Mesodermal cell (in vitro differentiated cells): Measurements from ENCODE around the gene CLIP1.
"Not testable (repeated sequence)": the region's sequence is repeated elsewhere in the genome, so short reads cannot be mapped to it uniquely, and the experiment has no call there.

Experiments used
- H3K27ac ChIP-seq: 2 replicates; pipeline ENCODE4 v1.7.0; 2013; ENCODE audit warnings: mild to moderate bottlenecking, low read depth, low read length, moderate library complexity; ENCODE audit not compliant: severe bottlenecking
- H3K36me3 ChIP-seq: 2 replicates; pipeline ENCODE4 v1.7.1; 2013; ENCODE audit warnings: mild to moderate bottlenecking, low read length, moderate library complexity; ENCODE audit not compliant: control insufficient read depth, insufficient read depth
- H3K4me1 ChIP-seq: one replicate; pipeline ENCODE4 v1.7.1; 2013; ENCODE audit warnings: mild to moderate bottlenecking, low read length; ENCODE audit not compliant: insufficient read depth, control insufficient read depth, poor library complexity, severe bottlenecking
- H3K4me3 ChIP-seq: 2 replicates; pipeline ENCODE4 v1.7.0; 2013; ENCODE audit warnings: low read length, control low read depth, mild to moderate bottlenecking; ENCODE audit not compliant: insufficient read depth, poor library complexity, severe bottlenecking; ENCODE audit errors: extremely low read depth
- H3K9me3 ChIP-seq: 2 replicates; pipeline ENCODE4 v1.7.1; 2013; ENCODE audit warnings: mild to moderate bottlenecking, low read length, moderate library complexity; ENCODE audit not compliant: control insufficient read depth
- WGBS, 2 experiments: methylation state at CpG; one replicate each; pipeline ENCODE4 v1.1.5; 2013; ENCODE audit warnings: missing lambda C conversion rate in 2 of 2; ENCODE audit not compliant: insufficient coverage in 2 of 2; 5-methylcytosine and 5-hydroxymethylcytosine counted together

Gene CLIP1

DNA sequence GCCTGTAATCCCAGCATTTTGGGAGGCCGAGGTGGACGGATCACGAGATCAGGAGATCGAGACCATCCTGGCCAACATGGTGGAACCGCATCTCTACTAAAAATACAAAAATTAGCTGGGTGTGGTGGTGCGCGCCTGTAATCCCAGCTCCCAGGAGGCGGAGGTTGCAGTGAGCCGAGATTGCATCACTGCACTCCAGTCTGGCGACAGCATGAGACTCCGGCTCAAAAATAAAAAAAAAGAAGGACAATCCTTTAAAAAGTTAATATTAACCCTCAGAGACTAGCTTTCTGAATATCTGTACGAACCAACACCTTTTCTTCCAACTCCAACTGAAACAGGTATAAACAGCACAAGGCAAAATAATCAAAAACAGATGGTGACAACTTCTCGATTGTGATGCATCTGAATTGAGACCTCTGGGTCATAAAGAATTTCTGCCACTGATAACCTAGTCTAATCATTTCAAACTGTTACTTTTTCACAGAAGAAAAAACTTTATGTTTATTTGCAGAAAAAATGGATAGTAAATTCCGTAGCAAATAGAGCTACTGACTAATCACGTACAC lies 27.8 kb downstream of the CLIP1 start:
- 94 to 95% methylated on average over 8 to 10 of the region's 15 CpGs for WGBS, 2 experiments
- Histone ChIP-seq H3K36me3 (peaks cover 9% of the 10 kb centered on the region), H3K4me3 (no peak overlapping the region), H3K4me1 (peaks cover 7% of the 10 kb centered on the region), H3K9me3 (no peaks in the 10 kb centered on the region), H3K27ac (peak overlapping the region; percentile 24)

DNA sequence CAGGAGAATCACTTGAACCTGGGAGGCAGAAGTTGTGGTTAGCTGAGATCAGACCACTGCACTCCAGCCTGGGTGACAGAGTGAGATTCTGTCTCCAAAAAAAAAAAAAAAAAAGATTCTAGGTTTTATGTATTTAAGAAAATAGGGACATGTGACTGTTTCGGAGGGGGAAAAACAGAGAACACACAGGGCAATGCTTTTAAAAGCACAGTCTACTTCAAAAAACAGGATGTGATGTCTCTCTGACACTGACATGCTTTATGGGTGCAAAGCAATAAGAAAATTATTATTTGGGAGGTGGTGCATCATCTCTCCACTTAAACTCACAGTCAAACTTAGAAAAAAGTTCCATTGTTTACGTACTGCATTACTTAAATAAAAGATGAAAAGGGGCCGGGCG lies 28.7 kb downstream of the CLIP1 start:
- H3K9me3 ChIP-seq: no peaks in the 10 kb centered on the region
- H3K27ac ChIP-seq: no peak overlapping the region
- peaks cover 9% of the 10 kb centered on the region for H3K36me3 ChIP-seq
- 94 to 100% methylated on average over 3 to 4 of the region's 4 CpGs for WGBS, 2 experiments
- peaks cover 5% of the 10 kb centered on the region for H3K4me1 ChIP-seq
- H3K4me3 ChIP-seq: no peak overlapping the region

DNA sequence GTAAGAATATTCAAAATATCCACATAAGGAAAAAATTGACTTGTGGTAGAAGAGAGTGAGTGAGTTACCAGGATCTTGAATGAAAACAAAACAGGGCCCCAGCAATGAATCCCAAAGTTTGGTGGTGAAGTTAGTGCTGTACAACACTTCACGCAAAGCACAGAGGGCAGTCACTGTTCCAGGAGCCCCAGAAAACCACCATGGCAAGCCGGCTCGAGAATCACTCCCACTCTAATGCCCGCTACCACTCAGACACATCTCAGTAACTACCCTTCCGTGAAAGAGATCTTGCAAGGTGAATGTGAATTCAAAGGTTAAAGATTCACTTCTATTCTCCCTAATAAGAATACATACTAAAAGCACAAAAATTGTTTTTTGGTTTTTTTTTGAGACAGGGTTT lies 30.1 kb downstream of the CLIP1 start:
- H3K4me1 ChIP-seq: peaks cover 5% of the 10 kb centered on the region
- no peaks in the 10 kb centered on the region for H3K9me3 ChIP-seq
- H3K4me3 ChIP-seq: no peak overlapping the region
- WGBS, 2 experiments: 93 to 100% methylated on average over 1 to 3 of the region's 5 CpGs
- peaks cover 9% of the 10 kb centered on the region for H3K36me3 ChIP-seq
- no peak overlapping the region for H3K27ac ChIP-seq

DNA sequence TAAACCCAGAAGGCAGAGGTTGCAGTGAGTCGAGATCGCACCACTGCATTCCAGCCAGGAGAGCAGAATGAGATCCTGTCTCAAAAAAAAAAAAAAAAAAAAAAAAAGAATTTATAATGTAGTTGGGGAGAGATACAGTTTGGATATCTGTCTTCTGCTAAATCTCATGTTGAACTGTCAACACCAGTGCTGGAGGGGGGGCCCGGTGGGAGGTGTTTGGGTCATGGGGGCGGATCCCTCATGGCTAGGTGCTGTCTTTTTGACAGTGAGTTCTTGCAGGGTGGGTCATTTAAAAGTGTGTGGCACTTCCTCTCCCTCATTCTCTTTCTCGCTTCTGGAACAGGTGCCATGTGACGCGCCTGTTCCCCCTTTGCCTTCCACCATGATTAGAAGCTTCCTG lies 32.8 kb downstream of the CLIP1 start:
- no peaks in the 10 kb centered on the region for H3K9me3 ChIP-seq
- WGBS, 2 experiments: 98 to 100% methylated on average over 2 to 4 of the region's 7 CpGs
- no peak overlapping the region for H3K27ac ChIP-seq
- no peaks in the 10 kb centered on the region for H3K36me3 ChIP-seq
- no peak overlapping the region for H3K4me3 ChIP-seq
- no peaks in the 10 kb centered on the region for H3K4me1 ChIP-seq

DNA sequence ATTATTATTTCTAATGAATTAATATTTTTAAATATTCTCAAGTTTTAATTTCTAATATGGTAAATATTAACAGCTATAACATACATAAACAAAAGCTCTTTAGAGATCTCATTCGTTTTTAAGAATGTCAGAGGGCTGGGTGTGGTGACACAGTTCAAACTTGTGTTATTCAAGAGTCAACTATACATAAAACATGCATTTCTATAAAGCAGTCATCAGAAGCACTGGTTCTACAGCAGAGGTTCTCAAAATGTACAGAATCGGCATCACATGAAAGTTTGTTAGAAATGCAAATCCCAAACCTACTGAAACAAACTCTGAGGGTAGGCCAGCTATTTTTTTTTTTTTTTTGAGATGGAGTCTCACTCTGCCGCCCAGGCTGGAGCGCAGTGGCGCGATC lies 34.6 kb downstream of the CLIP1 start:
- Histone ChIP-seq H3K9me3 (no peaks in the 10 kb centered on the region), H3K4me1 (no peaks in the 10 kb centered on the region), H3K36me3 (peaks cover under 1% of the 10 kb centered on the region), H3K4me3 (no peak overlapping the region), H3K27ac (no peak overlapping the region)
- WGBS, 2 experiments: 86% methylated on average over 1 of the region's 6 CpGs; no CpG with 5 or more reads in 1 of the 2 experiments

DNA sequence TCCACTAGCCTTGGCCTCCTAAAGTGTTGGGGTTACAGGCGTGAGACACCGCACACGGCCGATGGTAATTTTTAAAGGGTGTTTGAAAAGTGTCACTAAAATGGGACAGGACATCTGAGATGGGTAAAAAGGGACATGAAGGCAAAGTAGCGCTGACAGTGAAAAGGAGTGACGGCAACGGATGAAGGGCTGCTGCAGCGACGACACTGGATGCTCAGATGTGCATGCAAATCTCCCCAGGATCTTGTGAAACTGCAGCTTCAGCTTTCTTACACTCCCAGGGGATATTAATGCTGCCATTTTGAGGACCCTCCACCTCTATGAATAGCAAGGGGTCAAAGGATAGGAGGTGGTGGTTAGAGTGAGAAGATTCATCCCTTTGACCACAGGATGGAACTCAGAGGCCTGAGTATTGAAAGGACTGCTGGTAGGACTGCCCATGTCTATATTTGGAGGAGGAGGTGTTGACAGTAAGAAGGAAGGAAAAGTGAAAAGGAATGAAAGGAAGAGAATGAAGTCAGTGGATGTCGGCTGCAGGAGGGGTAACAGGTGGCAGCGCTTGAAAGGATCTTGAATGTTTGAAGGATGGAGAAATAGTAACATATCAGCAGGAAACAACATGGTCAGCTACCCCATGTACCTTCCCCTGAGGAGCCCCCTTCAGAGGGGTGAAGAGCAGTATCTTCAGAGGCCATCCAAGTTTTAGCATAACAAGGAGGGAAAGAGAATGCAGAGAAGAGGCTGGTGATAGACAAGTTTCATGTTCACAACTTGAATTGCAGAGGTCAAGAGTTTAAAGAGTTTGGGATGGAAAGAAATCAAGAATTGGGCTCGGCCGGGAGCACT lies 37.1 kb downstream of the CLIP1 start:
- WGBS, 2 experiments: 86 to 90% methylated on average over 13 of the region's 13 CpGs

DNA sequence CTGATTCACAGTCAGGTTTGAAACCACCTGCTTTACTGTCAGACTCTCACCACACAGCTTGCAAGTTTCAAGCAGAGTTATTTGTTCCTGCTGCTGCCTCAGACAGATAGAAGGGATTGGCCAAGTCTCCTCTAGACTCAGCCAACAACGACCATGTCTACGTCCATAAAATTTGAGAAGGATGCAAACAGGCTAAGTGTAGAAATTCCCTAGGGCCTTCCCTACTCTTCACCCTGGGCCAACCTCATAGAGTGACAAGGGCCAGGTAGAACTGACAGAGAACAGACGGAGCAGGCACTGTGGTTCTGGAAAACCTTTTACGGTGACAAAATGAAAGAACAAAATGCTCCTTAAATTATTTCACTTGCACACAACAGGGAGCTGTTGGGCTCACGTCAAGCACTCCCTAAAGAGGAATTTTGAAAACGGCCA lies 39.5 kb downstream of the CLIP1 start:
- Histone ChIP-seq H3K27ac (no peak overlapping the region), H3K4me1 (no peaks in the 10 kb centered on the region), H3K9me3 (no peaks in the 10 kb centered on the region), H3K36me3 (peaks cover 40% of the 10 kb centered on the region), H3K4me3 (no peak overlapping the region)
- 90 to 96% methylated on average over 6 of the region's 6 CpGs for WGBS, 2 experiments

More for the DNA sequence above, 37.1 kb downstream of the CLIP1 start:
- H3K27ac ChIP-seq: no peak overlapping the region
- H3K9me3 ChIP-seq: no peaks in the 10 kb centered on the region
- H3K4me1 ChIP-seq: no peaks in the 10 kb centered on the region
- no peak overlapping the region for H3K4me3 ChIP-seq
- H3K36me3 ChIP-seq: peaks cover 18% of the 10 kb centered on the region

DNA sequence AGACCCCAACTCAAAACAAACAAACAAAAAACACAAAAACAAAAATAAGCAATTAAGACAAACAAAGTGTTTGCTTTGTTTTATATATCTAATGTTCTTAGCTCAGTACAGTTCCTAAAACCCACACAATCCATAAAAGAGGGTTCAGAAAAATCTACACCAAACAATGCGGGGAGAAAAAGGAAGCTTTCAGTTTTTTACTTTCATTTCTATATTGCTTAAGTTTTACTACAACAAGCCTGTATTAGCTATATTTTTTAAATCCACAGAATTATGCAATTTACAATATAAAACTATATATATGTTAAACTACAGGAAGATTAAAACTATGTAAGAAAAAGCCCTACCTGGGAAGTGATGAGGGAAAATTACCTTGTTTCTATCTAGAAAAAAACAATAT lies 41.4 kb downstream of the CLIP1 start:
- no peak overlapping the region for H3K27ac ChIP-seq
- no peaks in the 10 kb centered on the region for H3K9me3 ChIP-seq
- H3K4me1 ChIP-seq: no peaks in the 10 kb centered on the region
- H3K36me3 ChIP-seq: peaks cover 49% of the 10 kb centered on the region
- no peak overlapping the region for H3K4me3 ChIP-seq
- WGBS, 2 experiments: no CpG with 5 or more reads among the region's 1 CpG

DNA sequence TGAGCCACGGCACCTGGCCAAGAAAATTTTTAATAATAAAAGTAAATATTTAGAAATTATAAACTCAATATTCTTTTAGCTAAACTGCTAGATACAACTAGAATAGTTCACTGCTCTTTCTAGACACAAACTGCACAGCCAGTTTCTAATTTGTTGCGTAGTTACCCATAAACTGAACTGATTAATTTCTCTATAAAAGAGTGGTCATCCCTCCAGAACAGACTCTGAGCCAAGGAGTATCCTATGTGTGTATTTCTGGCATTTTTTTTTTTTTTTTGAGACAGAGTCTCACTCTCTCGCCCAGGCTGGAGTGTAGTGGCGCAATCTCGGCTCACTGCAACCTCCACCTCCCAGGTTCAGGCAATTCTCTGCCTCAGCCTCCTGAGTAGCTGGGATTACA lies 45.7 kb downstream of the CLIP1 start:
- H3K27ac ChIP-seq, H3K4me1 ChIP-seq, H3K4me3 ChIP-seq, H3K9me3 ChIP-seq: not testable (repeated sequence)
- peaks cover 72% of the 10 kb centered on the region for H3K36me3 ChIP-seq
- 100% methylated on average over 1 of the region's 5 CpGs; no CpG with 5 or more reads in 1 of the 2 experiments for WGBS, 2 experiments

DNA sequence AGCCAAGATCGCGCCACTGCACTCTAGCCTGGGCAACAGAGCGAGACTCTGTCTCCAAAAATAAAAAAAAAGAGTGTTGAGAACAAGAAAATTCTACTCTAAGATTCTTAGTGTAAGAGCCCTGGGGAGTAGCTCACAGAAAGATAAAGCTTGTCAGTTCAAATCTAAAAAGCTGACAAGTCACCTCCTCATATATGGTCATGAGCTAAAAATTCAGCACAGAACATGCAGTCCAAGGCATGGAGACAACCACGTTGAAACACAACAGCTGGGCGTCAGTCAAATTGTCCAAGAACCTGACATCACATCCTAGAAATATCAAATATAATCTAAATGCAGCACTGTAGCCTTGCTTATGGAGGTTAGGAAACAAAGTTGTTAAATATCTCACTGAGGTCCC lies 47.8 kb downstream of the CLIP1 start:
- Histone ChIP-seq H3K4me3 (no peak overlapping the region), H3K4me1 (no peaks in the 10 kb centered on the region), H3K9me3 (no peaks in the 10 kb centered on the region), H3K27ac (no peak overlapping the region), H3K36me3 (peaks cover 69% of the 10 kb centered on the region)
- 79 to 100% methylated on average over 1 to 3 of the region's 5 CpGs for WGBS, 2 experiments

DNA sequence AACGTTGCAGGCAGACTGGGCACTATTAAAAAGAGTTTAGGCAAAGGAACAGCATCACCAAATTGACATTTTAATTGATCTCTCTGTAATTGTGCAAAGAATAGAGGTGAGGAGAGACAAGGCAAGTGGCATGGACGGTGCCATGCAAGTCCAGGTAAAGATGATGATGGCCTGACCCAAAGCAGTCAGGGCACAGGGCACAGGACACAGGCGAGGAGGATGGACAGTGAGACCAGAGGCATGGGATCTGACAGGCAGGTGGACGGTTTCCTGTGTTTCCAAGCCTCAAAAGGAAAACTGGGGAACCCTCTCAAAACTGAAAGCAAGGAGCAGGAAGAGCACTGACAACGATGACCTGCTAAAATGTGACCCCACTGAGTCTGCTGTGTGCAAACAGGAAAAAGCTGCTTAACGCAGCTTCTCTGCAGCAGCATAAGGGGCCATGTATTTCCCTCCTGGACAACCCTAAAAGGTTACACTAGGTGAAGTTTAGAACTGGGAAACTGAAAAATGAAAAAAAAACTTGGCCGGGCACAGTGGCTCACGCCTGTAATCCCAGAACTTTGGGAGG lies 50.9 kb downstream of the CLIP1 start:
- Histone ChIP-seq H3K4me3 (no peak overlapping the region), H3K36me3 (peaks cover 48% of the 10 kb centered on the region), H3K9me3 (no peaks in the 10 kb centered on the region), H3K4me1 (peaks cover 9% of the 10 kb centered on the region), H3K27ac (no peak overlapping the region)
- 74 to 86% methylated on average over 5 to 7 of the region's 8 CpGs for WGBS, 2 experiments
